HG03066 (cell line): Measurements from ENCODE around the gene COMT.

Source experiments
- ATAC-seq: cut with Tn5 transposase; IDR thresholded peaks from one replicate; pipeline ENCODE4 v1.9.1; 2021; ENCODE audit warnings: low read depth; ENCODE audit not compliant: unreplicated experiment

COMT gene

GRCh38 chr22:19941365-19942082 lies at the start of gene COMT, which contains the start of gene TXNRD2:
Gene COMT (plus strand): TSS chr22:19941772. CDS start chr22:19962527, 20,755 bp downstream.
Gene TXNRD2 (minus strand): TSS chr22:19941818. CDS start chr22:19941803, 15 bp downstream.
- ATAC-seq = no peak

- ATAC-seq = no peak
Measured at GRCh38 chr22:19892257-19892879, 49.2 kb upstream of the COMT start.

- no peak for ATAC-seq
Measured at GRCh38 chr22:19892925-19893324, 48.6 kb upstream of the COMT start.

- ATAC-seq = no peak
Measured at GRCh38 chr22:19893363-19893762, 48.2 kb upstream of the COMT start.

- ATAC-seq = no peak
Measured at GRCh38 chr22:19895160-19895849, 46.3 kb upstream of the COMT start.

- ATAC-seq = no peak
Measured at GRCh38 chr22:19896665-19897355, 44.8 kb upstream of the COMT start.

GRCh38 chr22:19897726-19898125 lies 43.8 kb upstream of the COMT start:
- ATAC-seq = no peak

- ATAC-seq = no peak
Measured at GRCh38 chr22:19898145-19898544, 43.4 kb upstream of the COMT start.

GRCh38 chr22:19898831-19899567 lies 42.6 kb upstream of the COMT start:
- no peak for ATAC-seq

- ATAC-seq = no peak
Measured at GRCh38 chr22:19900707-19901436, 40.7 kb upstream of the COMT start.

GRCh38 chr22:19901577-19902244 lies 39.9 kb upstream of the COMT start:
- no peak for ATAC-seq

- ATAC-seq = no peak
Measured at GRCh38 chr22:19902245-19902715, 39.3 kb upstream of the COMT start.

- ATAC-seq = no peak
Measured at GRCh38 chr22:19903031-19903430, 38.5 kb upstream of the COMT start.

GRCh38 chr22:19903513-19903912 lies 38.1 kb upstream of the COMT start:
- ATAC-seq = no peak

- ATAC-seq = no peak
Measured at GRCh38 chr22:19904174-19904856, 37.3 kb upstream of the COMT start.

- ATAC-seq = no peak
Measured at GRCh38 chr22:19904935-19905334, 36.6 kb upstream of the COMT start.

GRCh38 chr22:19905347-19906276 lies 36.0 kb upstream of the COMT start:
- ATAC-seq = no peak
